ENCODE measurements around the gene ARHGEF38.

DNA sequence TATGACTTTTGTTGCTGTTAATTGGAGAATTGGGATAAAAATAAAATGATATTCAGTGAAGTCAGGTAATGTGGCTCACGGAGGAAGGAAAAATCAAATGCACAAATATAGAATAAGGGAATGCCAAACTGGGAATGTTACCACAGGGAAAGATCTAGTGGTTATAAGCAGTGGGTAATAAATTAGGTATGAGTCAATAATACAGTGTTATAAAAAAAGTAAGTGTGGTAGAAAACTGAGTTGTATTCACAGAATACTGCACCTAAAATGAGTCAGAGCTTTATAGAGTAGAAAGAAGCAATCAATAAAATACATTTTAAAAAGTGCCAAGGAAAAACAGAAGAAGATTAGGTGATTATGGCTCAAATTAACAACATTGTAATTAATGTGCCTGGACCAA is 121.6 kb downstream of the ARHGEF38 start:
- TF ChIP-seq EZH2 (IDR thresholded peaks at IDR 0.05) (no peak), POLR2AphosphoS5 (IDR thresholded peaks at IDR 0.05; ENCODE audit: borderline replicate concordance, low read depth, low read length) (no peak), FOXP2 (optimal IDR thresholded peaks at IDR 0.05; ENCODE audit: control extremely low read depth, extremely low read length, insufficient read depth) (no peak)
